SIG-M5 treated with dmso at 0.1 percent for 504 hours (cell line): ENCODE results near the gene SCARF2.
A peak's percentile ranks its signal among the peaks of the same experiment; 100 is the strongest.

ENCODE experiments used
- DNase-seq: peaks from one replicate; lab custom pipeline; 2025; ENCODE audit not compliant: unreplicated experiment; lab: John Stamatoyannopoulos, UW

Gene SCARF2

GRCh38 chr22:20440637-20441591 lies 3.3 kb upstream of the SCARF2 start:
- DNase-seq, result no peak

DNA sequence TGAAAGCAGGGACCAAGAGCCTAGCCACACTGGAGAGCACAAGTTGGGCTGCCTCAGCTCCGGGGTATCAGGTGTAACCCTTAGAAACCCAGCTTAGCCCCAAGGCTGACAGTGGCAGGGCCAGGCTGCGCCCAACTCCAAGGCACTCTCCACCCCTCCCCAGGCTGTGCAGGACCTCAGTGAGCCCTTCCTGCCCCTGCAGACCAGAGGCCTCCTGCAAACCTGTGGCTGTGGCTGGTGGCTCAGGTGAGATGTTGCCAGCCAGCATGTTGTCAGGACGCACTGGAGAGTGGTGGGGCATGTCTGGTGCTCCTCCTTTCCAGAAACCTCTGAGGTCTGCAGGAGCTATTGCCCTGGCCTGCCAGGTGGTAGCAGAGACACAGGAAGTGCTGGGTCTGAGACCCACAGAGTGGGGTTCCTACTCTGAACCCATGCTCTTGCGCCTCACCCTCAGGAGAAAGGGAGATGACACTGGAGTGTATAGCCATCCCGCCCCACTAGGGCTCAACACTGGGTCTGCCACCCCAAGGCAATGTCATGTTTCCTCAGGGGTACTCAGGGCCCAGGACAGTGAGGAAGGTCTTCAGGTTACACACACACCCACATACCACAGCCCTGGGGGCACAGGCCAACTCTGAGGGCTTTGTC lies 2.4 kb upstream of the SCARF2 start:
- DNase-seq, result no peak

GRCh38 chr22:20439556-20439927 lies 1.9 kb upstream of the SCARF2 start:
- DNase-seq, result no peak

DNA sequence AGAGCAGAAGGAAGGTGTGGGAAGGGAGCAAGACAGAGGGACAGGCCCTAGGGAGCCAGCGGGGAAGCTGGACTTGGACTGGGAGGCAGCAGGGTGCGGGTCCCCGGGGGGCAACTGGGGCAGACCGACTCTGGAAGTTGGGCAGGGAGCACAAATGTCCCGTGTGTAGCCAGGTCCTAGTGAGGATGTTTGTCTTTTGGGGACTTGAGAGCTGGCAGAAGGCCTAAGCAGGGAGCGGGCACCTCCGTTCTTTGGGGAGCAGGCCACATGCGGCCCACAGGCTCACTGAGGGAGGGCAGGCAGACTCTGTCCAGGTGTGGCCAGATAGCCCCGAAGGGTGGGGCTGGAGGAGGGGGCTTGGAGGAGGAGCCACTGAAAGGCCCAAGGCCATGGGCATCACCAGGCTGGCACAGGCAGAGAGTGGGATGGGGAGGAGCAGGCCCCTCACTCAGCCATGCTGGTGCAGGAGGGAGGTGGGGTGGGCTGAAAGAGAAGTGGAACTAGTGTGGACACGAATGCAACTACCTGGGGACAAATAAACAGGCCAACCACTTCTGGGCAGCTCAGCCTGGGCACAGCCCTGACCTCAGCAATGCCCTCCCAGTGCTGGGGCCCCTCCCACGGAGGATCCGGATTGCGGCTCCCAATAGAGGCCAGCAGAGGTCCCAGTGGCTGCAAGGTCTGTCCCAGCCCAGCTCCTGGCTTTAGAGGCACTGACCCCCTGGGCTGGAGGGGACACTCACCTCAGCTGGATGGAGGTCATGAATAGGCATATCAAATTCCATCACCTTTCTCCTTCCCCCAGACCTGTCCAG lies 1.3 kb upstream of the SCARF2 start:
- DNase-seq, result no peak

DNA sequence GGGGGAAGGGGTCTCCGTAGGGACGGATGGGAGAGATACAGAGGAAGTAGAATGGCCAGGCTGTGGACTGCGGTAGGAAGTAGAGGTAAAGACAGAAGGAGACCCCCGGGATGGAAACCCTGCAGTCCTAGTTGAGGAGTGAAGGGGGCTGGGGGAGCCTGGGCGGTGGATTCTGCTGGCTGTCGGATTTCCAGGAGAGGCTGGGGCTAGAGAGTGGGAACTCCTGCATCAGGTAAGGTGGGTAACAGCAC lies 727 bp upstream of the SCARF2 start:
- DNase-seq, result no peak

DNA sequence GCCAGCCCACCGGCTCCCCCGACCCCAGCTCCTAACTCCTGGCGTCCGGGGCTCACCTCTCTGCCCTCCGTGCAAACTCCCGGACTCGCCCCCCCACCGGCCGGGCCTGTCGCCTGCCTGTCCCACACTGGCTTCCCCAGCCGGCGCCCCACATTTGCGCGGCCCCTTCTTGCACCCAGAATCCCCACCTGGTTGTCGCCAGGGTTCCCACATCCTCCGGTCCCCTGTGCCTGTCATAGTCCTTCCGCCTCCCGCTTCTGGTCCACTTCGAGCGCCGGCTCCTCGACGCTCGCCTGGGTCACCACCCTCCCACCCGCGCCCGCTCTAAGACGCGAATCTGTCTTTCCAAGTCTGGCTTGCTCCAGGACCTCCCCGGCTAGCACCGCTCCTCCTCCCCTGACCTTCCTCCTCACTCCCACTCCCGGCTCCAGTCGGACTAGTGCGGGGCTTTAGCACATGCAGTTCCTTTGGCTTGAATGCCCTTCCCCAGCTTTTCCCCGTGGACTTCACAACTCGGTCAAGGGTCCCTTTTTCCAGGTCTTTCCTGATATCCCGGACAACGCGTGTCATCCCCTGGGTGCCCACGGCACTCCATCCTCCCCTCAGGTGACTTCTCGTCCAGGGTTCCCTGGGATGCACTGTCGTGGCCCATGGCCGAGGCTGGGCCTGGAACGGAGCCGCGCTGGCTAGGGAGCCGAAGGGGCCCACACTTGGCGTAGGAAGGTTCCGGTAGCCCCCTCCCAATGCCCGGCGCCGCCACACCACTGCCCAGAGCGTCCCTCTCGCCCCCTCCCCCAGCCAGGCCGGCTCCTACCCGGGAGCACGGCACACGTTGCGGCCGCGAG lies 635 bp downstream of the SCARF2 start:
- no peak for DNase-seq

- no peak for DNase-seq
Measured at GRCh38 chr22:20436307-20436767, 1.3 kb downstream of the SCARF2 start.

DNA sequence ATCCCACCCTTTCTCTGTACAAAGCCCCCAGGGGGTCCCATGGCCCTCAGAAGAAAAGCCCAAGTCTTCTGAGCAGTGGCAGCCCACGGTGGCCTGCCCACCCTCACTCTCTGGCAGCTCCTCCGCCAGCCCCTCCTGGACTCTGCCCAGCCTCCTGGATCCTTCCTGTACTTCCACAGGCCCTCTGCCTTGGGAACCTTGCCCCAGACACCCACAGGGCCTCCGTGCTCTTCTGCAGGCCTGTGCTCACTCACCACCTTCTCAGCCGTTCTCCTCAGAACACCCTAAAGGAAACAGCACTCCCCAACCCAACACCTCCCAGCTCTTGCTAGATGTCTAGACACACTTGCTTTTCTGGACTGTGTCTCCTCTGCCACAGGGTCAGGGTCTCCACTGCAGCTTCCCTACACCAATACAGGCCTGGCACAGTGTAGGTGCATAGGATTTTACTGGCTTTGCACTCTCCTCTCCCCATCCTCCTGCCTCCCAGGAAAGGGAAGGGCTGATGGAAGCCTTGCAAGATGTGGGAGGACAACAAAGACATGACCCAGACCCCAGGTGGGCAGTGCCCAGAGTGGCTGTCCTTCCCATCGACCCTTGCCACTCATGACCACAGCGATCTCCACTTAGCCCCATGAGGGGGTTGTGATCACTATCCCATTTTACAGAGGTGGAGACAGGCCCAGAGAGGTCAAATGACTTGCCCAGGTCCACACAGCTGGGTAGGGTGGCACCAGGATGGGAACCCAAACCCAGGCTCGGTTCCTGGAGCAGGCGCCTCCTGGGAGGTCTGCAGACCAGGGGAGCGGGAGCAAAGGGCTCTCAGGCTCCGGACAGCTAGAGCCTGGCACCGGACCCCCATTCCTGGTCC lies 2.0 kb downstream of the SCARF2 start:
- no peak for DNase-seq

- DNase-seq, result no peak
Measured at GRCh38 chr22:20434773-20435172, 2.9 kb downstream of the SCARF2 start.

DNA sequence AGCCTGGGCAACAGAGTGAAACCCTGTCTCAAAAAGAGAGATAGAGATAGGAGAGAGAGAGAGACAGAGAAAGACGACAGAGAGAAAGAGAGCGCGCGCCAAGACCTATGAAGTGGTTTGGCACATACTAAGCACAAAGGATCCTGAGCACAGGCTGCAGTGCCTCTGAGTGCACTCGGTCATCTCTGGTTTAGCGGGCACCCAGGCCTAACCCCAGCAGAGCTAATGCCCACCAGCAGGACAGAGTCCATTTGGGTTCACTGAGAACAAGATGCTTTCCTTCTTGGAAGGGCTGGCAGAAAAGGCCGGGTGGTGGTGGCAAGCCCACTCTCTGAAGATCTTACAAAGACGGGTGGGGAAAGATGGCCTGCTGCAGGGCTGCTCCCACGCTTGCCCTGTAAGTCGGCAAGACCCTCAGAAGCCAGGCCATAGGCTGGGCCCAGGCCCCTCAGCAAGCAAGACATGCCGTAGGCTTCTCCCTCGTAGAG lies 3.3 kb downstream of the SCARF2 start:
- DNase-seq, result no peak

DNA sequence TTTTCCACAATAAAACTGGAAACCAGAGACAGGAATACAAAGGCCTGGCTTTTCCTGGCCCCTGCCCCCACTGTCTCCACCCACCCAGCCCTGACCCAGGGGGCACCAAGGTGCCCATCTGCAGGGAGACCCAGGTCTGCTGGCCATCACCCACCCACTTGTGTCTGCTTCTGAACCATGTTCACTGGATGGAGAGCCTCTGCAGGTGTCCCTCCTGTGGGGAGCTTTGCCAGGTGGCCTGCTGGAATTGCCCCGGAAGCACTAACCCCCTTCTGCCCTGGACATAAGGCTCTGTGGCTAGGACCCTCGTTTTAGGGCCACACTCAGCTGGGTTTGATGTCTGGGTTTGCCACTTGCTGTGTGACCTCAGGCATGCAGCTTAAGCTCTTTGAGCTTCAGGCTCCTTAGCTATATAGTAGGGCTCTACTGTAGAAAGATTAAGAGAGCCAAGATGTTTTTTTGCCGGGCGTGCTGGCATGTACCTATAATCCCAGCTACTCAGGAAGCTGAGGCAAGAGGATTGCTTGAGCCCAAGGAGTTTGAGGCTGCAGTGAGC lies 3.9 kb downstream of the SCARF2 start:
- DNase-seq, result no peak

GRCh38 chr22:20433191-20433590 lies 4.4 kb downstream of the SCARF2 start:
- DNase-seq, result no peak

DNA sequence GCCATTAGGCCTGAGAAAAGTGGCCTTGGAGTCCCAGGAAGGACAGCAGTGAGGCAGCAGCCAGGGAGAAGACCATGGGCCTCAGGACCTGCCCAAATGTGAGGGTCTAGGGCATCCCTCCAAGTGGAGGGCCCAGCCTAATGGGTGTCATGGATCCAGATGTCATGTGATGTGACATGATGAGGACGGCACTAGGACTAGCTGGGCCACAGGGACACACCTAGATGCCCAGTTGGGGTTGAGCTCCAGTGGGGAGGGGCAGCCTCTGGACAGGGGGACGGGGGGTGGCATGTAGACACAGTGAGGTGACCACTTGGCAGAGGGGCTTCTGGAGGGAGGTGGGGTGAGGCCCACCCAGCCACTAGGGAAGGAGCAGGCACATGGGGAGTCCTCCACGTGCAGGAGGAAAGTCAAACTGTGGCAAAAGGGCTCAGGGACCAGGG lies 5.4 kb downstream of the SCARF2 start:
- DNase-seq, result no peak

DNA sequence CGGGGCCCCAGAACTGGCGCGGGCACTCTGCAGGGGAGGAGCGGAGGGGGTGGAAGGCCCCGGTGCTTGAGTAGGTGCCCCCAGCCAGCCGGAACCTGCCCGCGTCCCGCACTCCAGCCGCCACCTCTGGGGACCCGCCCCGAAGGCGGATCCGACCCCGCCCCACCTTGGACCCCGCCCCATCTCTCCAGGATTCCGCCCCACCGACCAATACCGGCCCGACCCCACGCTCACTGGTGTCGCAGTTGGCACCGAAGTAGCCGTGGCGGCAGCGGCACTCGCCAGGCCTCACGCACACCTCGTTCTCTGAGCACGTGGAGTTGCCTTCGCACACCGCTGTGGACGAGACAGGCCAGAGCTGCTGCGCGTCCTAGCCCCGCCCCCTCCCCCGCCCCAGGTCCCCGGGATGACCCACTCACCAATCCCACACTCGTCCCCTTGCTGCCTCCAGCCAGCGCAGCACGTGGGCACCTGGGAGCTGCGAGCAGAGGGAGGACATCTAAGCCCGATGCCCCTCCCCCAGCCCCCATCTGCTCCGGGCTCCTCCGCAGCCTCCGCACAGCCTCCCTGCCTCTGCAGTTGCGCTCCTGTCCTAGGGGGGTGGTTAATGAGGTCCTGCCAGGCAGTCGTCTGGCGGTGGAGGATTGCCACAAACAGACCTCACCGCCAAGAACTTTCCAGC lies 6.0 kb downstream of the SCARF2 start:
- DNase-seq, result no peak

- DNase-seq, result peak; percentile 49
Measured at GRCh38 chr22:20430720-20431510, 6.7 kb downstream of the SCARF2 start.

GRCh38 chr22:20430101-20430719 lies 7.4 kb downstream of the SCARF2 start:
- DNase-seq, result no peak

DNA sequence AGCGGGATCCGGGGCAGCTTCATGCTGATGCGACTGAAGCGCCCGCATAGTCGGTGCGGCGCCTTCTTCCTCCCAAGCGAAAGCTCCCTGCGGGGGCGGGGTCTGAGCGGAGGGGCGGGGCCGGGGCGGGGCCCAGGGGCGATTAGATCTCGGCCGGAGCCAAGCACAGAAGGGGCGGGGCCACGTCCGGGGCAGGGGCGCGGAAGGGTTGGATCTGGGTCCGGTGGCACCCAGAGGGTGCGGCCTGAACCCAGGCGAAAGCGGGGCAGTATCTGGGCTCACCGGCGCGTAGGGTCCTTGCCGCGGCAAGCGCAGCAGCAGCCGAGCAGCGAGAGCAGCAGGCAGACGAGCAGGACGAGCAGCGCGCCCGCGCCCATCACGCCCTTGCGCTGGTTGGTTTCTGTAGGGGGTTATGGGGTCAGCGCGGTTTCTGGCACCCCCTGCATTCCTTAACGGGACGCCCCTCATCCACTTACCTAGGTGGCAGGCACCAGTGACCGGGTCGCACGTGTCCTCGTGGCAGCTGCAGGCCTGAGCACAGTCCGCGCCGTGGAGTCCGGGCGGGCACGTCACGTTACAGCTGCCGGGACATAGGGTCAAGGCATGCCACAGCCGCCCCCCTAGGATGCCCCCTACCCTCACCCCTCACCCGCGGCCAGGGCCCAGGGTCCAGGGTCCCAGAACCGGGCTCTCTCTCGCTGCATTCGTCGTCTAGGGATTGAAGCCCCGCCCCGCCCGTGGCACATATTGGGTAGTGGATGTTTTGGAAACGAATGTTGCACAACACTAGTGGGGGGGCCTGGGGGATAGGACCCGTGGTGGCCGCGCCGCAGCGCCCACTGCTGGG lies 8.1 kb downstream of the SCARF2 start:
- DNase-seq, result peak; percentile 47
